Right forelimb (tissue), 1 donor: ENCODE results near the gene SBF2.
A peak's percentile ranks its signal among the peaks of the same experiment; 100 is the strongest.

ENCODE experiments used
- DNase-seq: peaks from one replicate; pipeline ENCODE4 v3.0.0-alpha.2; 2018

Gene SBF2

GRCh38 chr11:10293423-10294289 is at the start of gene SBF2:
TSS of gene SBF2 (minus strand) at chr11:10294219. CDS start at chr11:10294069, 150 bp downstream.
- DNase-seq, result peak; percentile 93

- no peak for DNase-seq
Measured at GRCh38 chr11:10338287-10338686, 44.3 kb upstream of the SBF2 start.

GRCh38 chr11:10333490-10333889 is 39.5 kb upstream of the SBF2 start:
- DNase-seq, result no peak

GRCh38 chr11:10331548-10332289 is 37.7 kb upstream of the SBF2 start:
- no peak for DNase-seq

GRCh38 chr11:10329935-10330334 is 35.9 kb upstream of the SBF2 start:
- no peak for DNase-seq

GRCh38 chr11:10329356-10329755 is 35.3 kb upstream of the SBF2 start:
- DNase-seq, result no peak

GRCh38 chr11:10328314-10329098 is 34.5 kb upstream of the SBF2 start:
- DNase-seq, result no peak

- no peak for DNase-seq
Measured at GRCh38 chr11:10327254-10327653, 33.2 kb upstream of the SBF2 start.

GRCh38 chr11:10326012-10326964 is 32.3 kb upstream of the SBF2 start:
- DNase-seq, result no peak

GRCh38 chr11:10325277-10326011 is 31.4 kb upstream of the SBF2 start:
- no peak for DNase-seq

- no peak for DNase-seq
Measured at GRCh38 chr11:10324474-10324873, 30.5 kb upstream of the SBF2 start.

- no peak for DNase-seq
Measured at GRCh38 chr11:10323793-10324170, 29.8 kb upstream of the SBF2 start.

- peak; percentile 77 for DNase-seq
Measured at GRCh38 chr11:10322830-10323792, 29.1 kb upstream of the SBF2 start.

- peak; percentile 54 for DNase-seq
Measured at GRCh38 chr11:10322401-10322800, 28.4 kb upstream of the SBF2 start.

- no peak for DNase-seq
Measured at GRCh38 chr11:10320736-10321465, 26.9 kb upstream of the SBF2 start.

GRCh38 chr11:10319702-10320558 is 25.9 kb upstream of the SBF2 start:
- DNase-seq, result no peak

GRCh38 chr11:10318527-10318802 is 24.4 kb upstream of the SBF2 start:
- no peak for DNase-seq

GRCh38 chr11:10317776-10318526 is 23.9 kb upstream of the SBF2 start:
- no peak for DNase-seq
